Tibial artery (tissue), 4 donors: ENCODE measurements around the gene STXBP3.

ENCODE experiments used
- DNase-seq, 2 donors: peaks; one replicate each; pipeline ENCODE4 v3.0.0-alpha.2; 2019
- H3K27ac ChIP-seq, 2 donors: fragments of 200-600 bp; sonication (generic) in 1 of 2; 1 replicate in 1 of 2; 2 replicates in 1 of 2; pipeline ENCODE4 v1.5.1; 2018 to 2019; ENCODE audit warnings: mild to moderate bottlenecking in 1 of 2
- H3K27me3 ChIP-seq, 2 donors: fragments of 200-600 bp; sonication (generic) in 1 of 2; one replicate each; pipeline versions ENCODE4 v1.5.1 to v1.6.0; 2016 to 2019
- H3K36me3 ChIP-seq, 3 donors: fragments of 200-600 bp; sonication (generic) in 2 of 3; one replicate each; pipeline ENCODE4 v1.5.1; 2016 to 2019; ENCODE audit warnings: mild to moderate bottlenecking in 2 of 3
- H3K4me1 ChIP-seq, 4 donors: fragments of 200-600 bp; sonication (generic) in 2 of 4; 1 replicate in 3 of 4; 2 replicates in 1 of 4; pipeline ENCODE4 v1.5.1; 2016 to 2019
- H3K4me3 ChIP-seq, 2 donors: fragments of 200-600 bp; sonication (generic) in 1 of 2; 1 replicate in 1 of 2; 2 replicates in 1 of 2; pipeline ENCODE4 v1.5.1; 2018 to 2019; ENCODE audit warnings: mild to moderate bottlenecking in 2 of 2
- H3K9me3 ChIP-seq, 3 donors: fragments of 200-600 bp; sonication (generic) in 1 of 3; one replicate each; pipeline ENCODE4 v1.5.1; 2016 to 2019
- CTCF ChIP-seq, 2 experiments: fragments of 200-600 bp in 1 of 2; fragments of 450-650 bp in 1 of 2; IDR thresholded peaks; one replicate each; pipeline ENCODE4 v1.5.1; 2017 to 2019; ENCODE audit warnings: antibody characterized with exemption in 2 of 2, mild to moderate bottlenecking in 1 of 2, moderate library complexity in 1 of 2
- intact Hi-C: fragments of 100-400 bp; cut with DNase I; formaldehyde crosslinking; loops from one replicate; pipeline ENCODE4 v1.15.0; 2023; ENCODE audit warnings: low total_unique reads

The STXBP3 gene

GRCh38 chr1:108845991-108846390, 99.5 kb downstream of the STXBP3 start:
- intact Hi-C loops, result no loop called here
- no peak for DNase-seq
- Histone ChIP-seq H3K36me3 (no peaks in the 10 kb centered on the region), H3K27me3 (no peaks in the 10 kb centered on the region), H3K27ac (no peak overlapping the region), H3K4me1 (peaks cover 0 to 16% (median 6%) of the 10 kb centered on the region in 4 donors), H3K4me3 (no peak overlapping the region), H3K9me3 (no peaks in the 10 kb centered on the region)
- TF ChIP-seq CTCF (IDR thresholded peaks at IDR 0.05), result no peak

GRCh38 chr1:108847494-108847893, 101.0 kb downstream of the STXBP3 start:
- no peak overlapping the region for H3K4me3 ChIP-seq
- H3K9me3 ChIP-seq, result no peaks in the 10 kb centered on the region
- intact Hi-C loops, result no loop called here
- H3K4me1 ChIP-seq, result peaks cover 0 to 3% (median under 1%) of the 10 kb centered on the region in 4 donors
- no peak overlapping the region for H3K27ac ChIP-seq
- no peaks in the 10 kb centered on the region for H3K36me3 ChIP-seq
- H3K27me3 ChIP-seq, result no peaks in the 10 kb centered on the region
- TF ChIP-seq CTCF (IDR thresholded peaks at IDR 0.05), result no peak
- no peak for DNase-seq

- Histone ChIP-seq H3K4me1 (peaks cover 0 to 1% (median 0%) of the 10 kb centered on the region in 4 donors), H3K4me3 (no peak overlapping the region), H3K27ac (no peak overlapping the region), H3K36me3 (no peaks in the 10 kb centered on the region), H3K9me3 (no peaks in the 10 kb centered on the region), H3K27me3 (no peaks in the 10 kb centered on the region)
- TF ChIP-seq CTCF (IDR thresholded peaks at IDR 0.05), result no peak
- intact Hi-C loops, result no loop called here
- DNase-seq, result no peak
Measured at GRCh38 chr1:108848806-108849205, 102.3 kb downstream of the STXBP3 start.

GRCh38 chr1:108850929-108851328, 104.5 kb downstream of the STXBP3 start:
- H3K27ac ChIP-seq, result no peak overlapping the region
- intact Hi-C loops, result no loop called here

GRCh38 chr1:108851567-108851966, 105.1 kb downstream of the STXBP3 start:
- H3K36me3 ChIP-seq, result no peaks in the 10 kb centered on the region

More at GRCh38 chr1:108850929-108851328, 104.5 kb downstream of the STXBP3 start:
- peaks cover 0 to 11% (median 0%) of the 10 kb centered on the region in 4 donors for H3K4me1 ChIP-seq
- no peak for DNase-seq
- H3K9me3 ChIP-seq, result no peaks in the 10 kb centered on the region
- no peak overlapping the region for H3K4me3 ChIP-seq
- H3K36me3 ChIP-seq, result no peaks in the 10 kb centered on the region
- TF ChIP-seq CTCF (IDR thresholded peaks at IDR 0.05), result no peak
- H3K27me3 ChIP-seq, result no peaks in the 10 kb centered on the region

More at GRCh38 chr1:108851567-108851966, 105.1 kb downstream of the STXBP3 start:
- Histone ChIP-seq H3K27ac (no peak overlapping the region), H3K4me1 (peaks cover 0 to 11% (median 0%) of the 10 kb centered on the region in 4 donors), H3K27me3 (no peaks in the 10 kb centered on the region), H3K4me3 (no peak overlapping the region), H3K9me3 (no peaks in the 10 kb centered on the region)
- intact Hi-C loops, result no loop called here
- TF ChIP-seq CTCF (IDR thresholded peaks at IDR 0.05), result no peak
- DNase-seq, result no peak
